ENCODE measurements around the gene TUSC2.
A peak's percentile ranks its signal among the peaks of the same experiment; 100 is the strongest.

The TUSC2 gene

DNA sequence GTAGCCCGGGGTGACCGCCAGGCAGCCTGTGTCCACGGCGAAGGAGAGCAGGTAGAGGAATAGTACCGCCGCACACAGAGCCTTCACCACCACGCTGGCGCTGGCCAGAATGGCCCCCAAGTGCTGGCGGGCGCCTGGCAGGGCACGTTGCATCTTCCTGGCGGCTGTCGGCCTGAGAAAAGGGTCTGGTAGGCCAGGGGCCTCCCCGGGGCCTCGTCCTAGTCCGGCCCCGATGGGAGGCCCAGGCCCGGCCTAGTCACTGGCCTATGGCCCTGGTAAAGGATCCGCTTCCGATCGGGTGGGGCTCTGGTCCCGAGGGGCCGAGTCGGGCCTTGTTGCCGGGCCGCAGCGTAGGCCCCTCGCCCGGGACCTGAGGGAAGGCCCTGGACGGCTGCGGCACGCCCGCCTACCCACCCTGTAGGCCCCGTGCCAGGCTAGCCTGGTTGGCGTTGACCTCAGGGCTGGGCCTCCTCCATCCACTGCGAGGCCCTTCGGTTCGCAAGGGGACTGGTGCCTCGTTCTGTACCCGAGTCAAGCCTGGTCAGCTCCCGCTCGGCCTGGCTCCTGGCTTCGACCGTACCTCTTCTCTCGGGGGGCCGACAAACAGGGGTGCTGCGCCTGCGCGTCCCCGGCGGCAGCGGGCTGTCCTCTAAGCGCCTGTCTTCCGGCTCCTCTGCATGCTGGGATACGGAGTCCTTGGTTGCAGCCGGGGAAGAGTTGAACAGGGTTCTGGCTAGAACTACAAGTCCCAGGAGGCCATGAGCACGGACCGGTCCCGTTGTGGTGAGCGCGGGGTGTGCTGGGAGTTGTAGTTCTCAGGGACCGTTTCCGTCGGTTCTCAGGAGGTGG is 31.1 kb upstream of the TUSC2 start, which contains the start of gene TMEM115:
Gene TMEM115 (minus strand): TSS at position 611 of the 849 bp plus-strand sequence. CDS start 458 bp downstream, at position 153.
- peak; percentile 50; the same call in 1 of the 2 replicates for TF ChIP-seq TAF1 (IDR thresholded peaks at IDR 0.05; ENCODE audit: borderline replicate concordance, insufficient read depth, low read length)
- TF ChIP-seq SIN3A (IDR thresholded peaks at IDR 0.05; ENCODE audit: borderline replicate concordance, insufficient read depth, low read length): no peak
- peak; percentile 65 for TF ChIP-seq POLR2AphosphoS5 (IDR thresholded peaks at IDR 0.05; ENCODE audit: low read depth, low read length)
- no peak for TF ChIP-seq FOXP2 (optimal IDR thresholded peaks at IDR 0.05; ENCODE audit: borderline replicate concordance, extremely low read depth, extremely low read length, insufficient read depth)

DNA sequence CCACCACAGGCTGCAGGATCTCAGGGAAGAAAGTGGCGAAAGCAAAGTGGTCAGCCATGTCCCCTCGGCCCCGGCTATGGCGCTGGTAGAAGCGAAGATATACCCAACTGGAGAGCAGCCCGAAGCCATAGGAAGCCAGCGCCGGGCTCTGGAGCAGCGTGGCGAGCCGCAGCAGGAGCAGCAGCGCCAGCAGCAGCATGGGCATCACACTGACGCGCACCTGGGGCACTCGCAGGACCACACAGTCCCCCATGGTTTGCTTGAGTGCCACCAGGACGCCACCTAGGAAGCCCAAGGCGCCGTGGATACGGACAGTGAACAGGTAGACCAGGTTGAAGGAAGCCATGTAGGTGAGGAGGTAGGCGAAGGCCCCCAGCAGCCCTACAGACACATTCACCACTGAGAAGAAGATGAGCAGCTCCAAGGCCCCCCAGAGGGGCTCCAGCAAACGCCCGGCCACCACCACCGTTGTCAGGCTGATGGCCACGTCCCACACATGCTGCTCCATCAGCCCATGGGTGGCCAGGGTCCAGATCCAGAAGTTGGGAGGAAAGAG is 30.4 kb upstream of the TUSC2 start:
- TF ChIP-seq REST (IDR thresholded peaks at IDR 0.05; ENCODE audit: insufficient read depth in 1 of 2, low read depth in 2 of 2, low read length in 2 of 2): no peak
- no peak for TF ChIP-seq TAF1 (IDR thresholded peaks at IDR 0.05; ENCODE audit: borderline replicate concordance, insufficient read depth, low read length)
- no peak for TF ChIP-seq FOXP2 (optimal IDR thresholded peaks at IDR 0.05; ENCODE audit: borderline replicate concordance, extremely low read depth, extremely low read length, insufficient read depth)
- no peak for TF ChIP-seq POLR2AphosphoS5 (IDR thresholded peaks at IDR 0.05; ENCODE audit: low read depth, low read length)

GRCh38 chr3:50357481-50357880 is 29.5 kb upstream of the TUSC2 start:
- no peak for TF ChIP-seq SIN3A (IDR thresholded peaks at IDR 0.05; ENCODE audit: borderline replicate concordance, insufficient read depth, low read length)
- TF ChIP-seq FOXP2 (optimal IDR thresholded peaks at IDR 0.05; ENCODE audit: borderline replicate concordance, extremely low read depth, extremely low read length, insufficient read depth): no peak
- TF ChIP-seq POLR2AphosphoS5 (IDR thresholded peaks at IDR 0.05; ENCODE audit: low read depth, low read length): no peak
- TF ChIP-seq TAF1 (IDR thresholded peaks at IDR 0.05; ENCODE audit: borderline replicate concordance, insufficient read depth, low read length): no peak
- TF ChIP-seq REST (IDR thresholded peaks at IDR 0.05; ENCODE audit: insufficient read depth in 1 of 2, low read depth in 2 of 2, low read length in 2 of 2): no peak

- TF ChIP-seq POLR2AphosphoS5 (IDR thresholded peaks at IDR 0.05; ENCODE audit: low read depth, low read length) (no peak), TAF1 (IDR thresholded peaks at IDR 0.05; ENCODE audit: borderline replicate concordance, insufficient read depth, low read length) (no peak), REST (IDR thresholded peaks at IDR 0.05; ENCODE audit: insufficient read depth in 1 of 2, low read depth in 2 of 2, low read length in 2 of 2) (no peak), SIN3A (IDR thresholded peaks at IDR 0.05; ENCODE audit: borderline replicate concordance, insufficient read depth, low read length) (no peak; the same call in 1 of the 2 replicates), FOXP2 (optimal IDR thresholded peaks at IDR 0.05; ENCODE audit: borderline replicate concordance, extremely low read depth, extremely low read length, insufficient read depth) (no peak)
These were observed 28.5 kb upstream of the TUSC2 start for GRCh38 chr3:50356553-50356952.

DNA sequence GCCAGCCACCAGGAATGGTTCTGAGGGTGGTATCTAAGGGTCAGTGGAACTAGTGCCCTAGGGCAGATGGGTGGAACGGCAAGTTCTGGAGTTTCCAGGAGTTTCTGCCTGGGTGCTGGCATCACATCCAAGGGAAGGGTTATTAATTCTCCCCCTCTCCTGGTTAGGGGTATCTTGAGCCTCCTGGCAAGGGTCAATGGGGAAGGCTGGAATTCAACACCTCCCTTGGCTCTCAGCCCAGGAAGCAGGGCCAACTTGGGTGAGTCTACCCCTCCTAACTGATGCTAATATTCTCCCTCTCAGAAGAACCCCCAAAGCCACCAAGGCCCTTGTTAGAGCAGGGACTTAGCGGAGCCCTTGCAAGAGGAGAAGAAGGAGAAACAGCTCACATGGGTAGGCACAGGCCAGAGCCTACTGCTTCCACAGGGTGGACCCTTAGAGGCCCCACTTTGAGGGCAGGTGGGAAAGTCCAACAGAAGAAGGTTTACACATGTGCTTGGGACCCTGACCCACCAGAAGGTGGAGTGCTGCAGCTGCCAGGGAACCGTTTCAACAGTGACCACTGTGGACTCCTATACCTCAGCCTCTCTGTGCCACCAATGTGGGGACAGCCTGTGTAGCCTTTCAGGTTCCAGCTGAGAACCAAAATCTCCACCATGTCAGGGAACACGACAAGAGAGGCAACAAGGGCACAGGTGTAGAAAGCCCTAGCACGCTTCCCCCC is 28.0 kb upstream of the TUSC2 start:
- TF ChIP-seq POLR2AphosphoS5 (IDR thresholded peaks at IDR 0.05; ENCODE audit: low read depth, low read length) (no peak), SIN3A (IDR thresholded peaks at IDR 0.05; ENCODE audit: borderline replicate concordance, insufficient read depth, low read length) (no peak), FOXP2 (optimal IDR thresholded peaks at IDR 0.05; ENCODE audit: borderline replicate concordance, extremely low read depth, extremely low read length, insufficient read depth) (no peak), REST (IDR thresholded peaks at IDR 0.05; ENCODE audit: insufficient read depth in 1 of 2, low read depth in 2 of 2, low read length in 2 of 2) (no peak), TAF1 (IDR thresholded peaks at IDR 0.05; ENCODE audit: borderline replicate concordance, insufficient read depth, low read length) (no peak)
